Measurements from ENCODE around the gene DDX53. TPM values are rescaled to one million over a fixed set of nuclear protein-coding genes. Genes with fewer than 3 reads are reported as not detected.
A peak's percentile ranks its signal among the peaks of the same experiment; 100 is the strongest.

DDX53 gene
- total RNA-seq, 1 experiment from 2014 or later = not detected

GRCh38 chrX:23031600-23031999 is 31.8 kb downstream of the DDX53 start:
- POLR2A ChIA-PET = no interaction called here

DNA sequence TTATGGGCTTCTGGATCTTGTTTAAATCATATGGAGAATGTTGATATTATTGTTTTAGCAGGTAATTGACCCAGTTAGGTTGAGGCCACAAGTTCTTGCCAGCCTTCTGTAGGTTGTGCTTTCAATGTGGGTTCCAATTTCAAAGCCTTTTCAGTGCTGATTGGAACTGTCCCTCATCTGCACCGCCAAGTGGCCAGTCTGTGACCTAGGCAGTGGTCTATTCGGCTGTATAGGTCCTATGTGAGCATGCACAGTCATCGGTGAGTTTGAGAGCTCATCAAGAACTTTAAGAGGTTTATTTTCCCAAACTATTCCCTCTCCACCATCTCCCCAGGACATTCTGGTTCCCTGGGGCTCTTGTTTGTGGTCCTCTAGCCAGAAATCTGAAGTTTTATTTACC is 35.7 kb downstream of the DDX53 start:
- H3K4me3 Mint-ChIP-seq (ENCODE audit: unreplicated experiment) = no peak overlapping the region
- intact Hi-C loops (cut with micrococcal nuclease; ENCODE audit: unreplicated experiment) = no loop called here

More at GRCh38 chrX:23031600-23031999, 31.8 kb downstream of the DDX53 start:
- no peaks in the 10 kb centered on the region for H3K9me3 Mint-ChIP-seq (ENCODE audit: unreplicated experiment)
- no peak overlapping the region for H3K4me3 ChIP-seq (ENCODE audit: low read depth, low read length)
- H3K27me3 Mint-ChIP-seq (ENCODE audit: insufficient read depth, unreplicated experiment) = no peaks in the 10 kb centered on the region
- no peaks in the 10 kb centered on the region for H3K4me1 Mint-ChIP-seq (ENCODE audit: low read depth, unreplicated experiment)
- no peaks in the 10 kb centered on the region for H3K9me3 ChIP-seq
- H3K27me3 ChIP-seq (replicated peaks; ENCODE audit: control insufficient read depth, insufficient read depth, low read length) = no peaks in the 10 kb centered on the region
- H3K4me1 ChIP-seq = no peaks in the 10 kb centered on the region
- CTCF ChIA-PET = no interaction called here
- H3K36me3 Mint-ChIP-seq (ENCODE audit: insufficient read depth, unreplicated experiment) = no peaks in the 10 kb centered on the region
- TF ChIP-seq, protein P1, sequence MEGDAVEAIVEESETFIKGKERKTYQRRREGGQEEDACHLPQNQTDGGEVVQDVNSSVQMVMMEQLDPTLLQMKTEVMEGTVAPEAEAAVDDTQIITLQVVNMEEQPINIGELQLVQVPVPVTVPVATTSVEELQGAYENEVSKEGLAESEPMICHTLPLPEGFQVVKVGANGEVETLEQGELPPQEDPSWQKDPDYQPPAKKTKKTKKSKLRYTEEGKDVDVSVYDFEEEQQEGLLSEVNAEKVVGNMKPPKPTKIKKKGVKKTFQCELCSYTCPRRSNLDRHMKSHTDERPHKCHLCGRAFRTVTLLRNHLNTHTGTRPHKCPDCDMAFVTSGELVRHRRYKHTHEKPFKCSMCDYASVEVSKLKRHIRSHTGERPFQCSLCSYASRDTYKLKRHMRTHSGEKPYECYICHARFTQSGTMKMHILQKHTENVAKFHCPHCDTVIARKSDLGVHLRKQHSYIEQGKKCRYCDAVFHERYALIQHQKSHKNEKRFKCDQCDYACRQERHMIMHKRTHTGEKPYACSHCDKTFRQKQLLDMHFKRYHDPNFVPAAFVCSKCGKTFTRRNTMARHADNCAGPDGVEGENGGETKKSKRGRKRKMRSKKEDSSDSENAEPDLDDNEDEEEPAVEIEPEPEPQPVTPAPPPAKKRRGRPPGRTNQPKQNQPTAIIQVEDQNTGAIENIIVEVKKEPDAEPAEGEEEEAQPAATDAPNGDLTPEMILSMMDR (IDR thresholded peaks at IDR 0.05; ENCODE audit: insufficient read depth in 1 of 2, low read depth in 1 of 2, low read length in 1 of 2, severe bottlenecking in 1 of 2, unreplicated experiment in 1 of 2) = no peak
- no peaks in the 10 kb centered on the region for H3K36me3 ChIP-seq (ENCODE audit: control insufficient read depth, insufficient read depth, low read length)
- BruUV-seq (replicated peaks) = no TSS peak
- H3K4me3 Mint-ChIP-seq (ENCODE audit: unreplicated experiment) = no peak overlapping the region
- intact Hi-C loops (cut with micrococcal nuclease; ENCODE audit: unreplicated experiment) = no loop called here
- DNase-seq = no peak
- no peak overlapping the region for H3K27ac Mint-ChIP-seq (ENCODE audit: unreplicated experiment)

GRCh38 chrX:23046443-23046842 is 46.7 kb downstream of the DDX53 start:
- intact Hi-C loops (cut with micrococcal nuclease; ENCODE audit: unreplicated experiment) = no loop called here

More for the DNA sequence above, 35.7 kb downstream of the DDX53 start:
- Histone ChIP-seq H3K4me1 (no peaks in the 10 kb centered on the region), H3K9me3 (no peaks in the 10 kb centered on the region), H3K36me3 (ENCODE audit: control insufficient read depth, insufficient read depth, low read length) (no peaks in the 10 kb centered on the region), H3K4me3 (ENCODE audit: low read depth, low read length) (no peak overlapping the region), H3K27me3 (replicated peaks; ENCODE audit: control insufficient read depth, insufficient read depth, low read length) (no peaks in the 10 kb centered on the region)
- Mint-ChIP-seq H3K27ac (ENCODE audit: unreplicated experiment) (no peak overlapping the region), H3K9me3 (ENCODE audit: unreplicated experiment) (no peaks in the 10 kb centered on the region), H3K4me1 (ENCODE audit: low read depth, unreplicated experiment) (no peaks in the 10 kb centered on the region), H3K27me3 (ENCODE audit: insufficient read depth, unreplicated experiment) (peaks cover 6% of the 10 kb centered on the region), H3K36me3 (ENCODE audit: insufficient read depth, unreplicated experiment) (no peaks in the 10 kb centered on the region)
- no peak for DNase-seq
- TF ChIP-seq, protein P1 (IDR thresholded peaks at IDR 0.05; ENCODE audit: insufficient read depth in 1 of 2, low read depth in 1 of 2, low read length in 1 of 2, severe bottlenecking in 1 of 2, unreplicated experiment in 1 of 2) = peak in 1 of 2 experiments; percentile 13
- POLR2A ChIA-PET = no interaction called here
- no TSS peak for BruUV-seq (replicated peaks)
- CTCF ChIA-PET = no interaction called here

More at GRCh38 chrX:23046443-23046842, 46.7 kb downstream of the DDX53 start:
- H3K36me3 Mint-ChIP-seq (ENCODE audit: insufficient read depth, unreplicated experiment) = no peaks in the 10 kb centered on the region
- BruUV-seq (replicated peaks) = no TSS peak
- H3K9me3 ChIP-seq = no peaks in the 10 kb centered on the region
- DNase-seq = no peak
- H3K4me1 ChIP-seq = no peaks in the 10 kb centered on the region
- CTCF ChIA-PET = no interaction called here
- H3K9me3 Mint-ChIP-seq (ENCODE audit: unreplicated experiment) = no peaks in the 10 kb centered on the region
- no peak overlapping the region for H3K4me3 ChIP-seq (ENCODE audit: low read depth, low read length)
- H3K36me3 ChIP-seq (ENCODE audit: control insufficient read depth, insufficient read depth, low read length) = no peaks in the 10 kb centered on the region
- H3K27ac Mint-ChIP-seq (ENCODE audit: unreplicated experiment) = no peak overlapping the region
- H3K4me3 Mint-ChIP-seq (ENCODE audit: unreplicated experiment) = no peak overlapping the region
- POLR2A ChIA-PET = no interaction called here
- peaks cover 4% of the 10 kb centered on the region for H3K27me3 Mint-ChIP-seq (ENCODE audit: insufficient read depth, unreplicated experiment)
- no peaks in the 10 kb centered on the region for H3K27me3 ChIP-seq (replicated peaks; ENCODE audit: control insufficient read depth, insufficient read depth, low read length)
- no peaks in the 10 kb centered on the region for H3K4me1 Mint-ChIP-seq (ENCODE audit: low read depth, unreplicated experiment)
- TF ChIP-seq, protein P1 (IDR thresholded peaks at IDR 0.05; ENCODE audit: insufficient read depth in 1 of 2, low read depth in 1 of 2, low read length in 1 of 2, severe bottlenecking in 1 of 2, unreplicated experiment in 1 of 2) = no peak
